Loucy (cell line): ENCODE measurements around the gene MVD.

Source experiments
- EZH2phosphoT487 ChIP-seq: fragments of 200-600 bp; IDR thresholded peaks from 2 replicates; pipeline ENCODE4 v1.6.1; 2018; ENCODE audit warnings: antibody characterized with exemption, mild to moderate bottlenecking, moderate library complexity, borderline replicate concordance
- TF ChIP-seq, protein P1 (sequence below): fragments of 200-600 bp; sonication (generic); conservative IDR thresholded peaks from 2 replicates; pipeline ENCODE4 v1.5.1; 2014; ENCODE audit warnings: mild to moderate bottlenecking, antibody characterized with exemption, low read length

DNA sequence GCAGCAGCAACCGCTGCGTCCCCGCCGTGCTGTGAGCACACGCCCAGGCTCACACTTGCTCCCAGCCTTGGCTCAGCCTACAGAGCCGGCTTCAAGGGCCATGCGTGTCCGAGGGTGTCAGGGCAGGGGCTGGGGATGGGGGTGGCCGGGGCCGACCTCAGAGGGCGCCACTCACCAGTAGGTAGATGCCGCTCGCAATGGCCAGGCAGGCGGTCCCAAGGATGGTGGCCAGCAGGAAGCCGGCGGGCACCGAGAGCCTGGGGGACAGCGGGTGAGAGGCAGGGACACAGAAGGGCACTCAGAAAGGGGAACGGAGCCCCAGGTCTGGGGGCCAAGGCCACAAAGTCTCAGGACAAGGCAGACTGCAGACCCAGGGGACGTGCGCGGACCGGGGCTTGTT is 16.9 kb downstream of the MVD start:
- TF ChIP-seq, protein P1, sequence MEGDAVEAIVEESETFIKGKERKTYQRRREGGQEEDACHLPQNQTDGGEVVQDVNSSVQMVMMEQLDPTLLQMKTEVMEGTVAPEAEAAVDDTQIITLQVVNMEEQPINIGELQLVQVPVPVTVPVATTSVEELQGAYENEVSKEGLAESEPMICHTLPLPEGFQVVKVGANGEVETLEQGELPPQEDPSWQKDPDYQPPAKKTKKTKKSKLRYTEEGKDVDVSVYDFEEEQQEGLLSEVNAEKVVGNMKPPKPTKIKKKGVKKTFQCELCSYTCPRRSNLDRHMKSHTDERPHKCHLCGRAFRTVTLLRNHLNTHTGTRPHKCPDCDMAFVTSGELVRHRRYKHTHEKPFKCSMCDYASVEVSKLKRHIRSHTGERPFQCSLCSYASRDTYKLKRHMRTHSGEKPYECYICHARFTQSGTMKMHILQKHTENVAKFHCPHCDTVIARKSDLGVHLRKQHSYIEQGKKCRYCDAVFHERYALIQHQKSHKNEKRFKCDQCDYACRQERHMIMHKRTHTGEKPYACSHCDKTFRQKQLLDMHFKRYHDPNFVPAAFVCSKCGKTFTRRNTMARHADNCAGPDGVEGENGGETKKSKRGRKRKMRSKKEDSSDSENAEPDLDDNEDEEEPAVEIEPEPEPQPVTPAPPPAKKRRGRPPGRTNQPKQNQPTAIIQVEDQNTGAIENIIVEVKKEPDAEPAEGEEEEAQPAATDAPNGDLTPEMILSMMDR, result no peak
- no peak for TF ChIP-seq EZH2phosphoT487
